HT-29 (cell line): Measurements from ENCODE around the gene SUOX. TPM values are rescaled to one million over a fixed set of nuclear protein-coding genes. Genes with fewer than 3 reads are reported as not detected.

Source experiments
- DNase-seq: peaks from one replicate; pipeline ENCODE4 v3.0.0-alpha.2; 2015; ENCODE audit warnings: low spot score
- total RNA-seq: library from RNA; depleted of rRNA; stranded (reverse); fragments of >200 nt; shearing (Covaris generic); gene quantifications from 2 replicates; pipeline ENCODE4 v1.2.3, GENCODE V29; 2014

The SUOX gene
- total RNA-seq, 1 experiment from 2014 or later: 18.1 TPM

DNA sequence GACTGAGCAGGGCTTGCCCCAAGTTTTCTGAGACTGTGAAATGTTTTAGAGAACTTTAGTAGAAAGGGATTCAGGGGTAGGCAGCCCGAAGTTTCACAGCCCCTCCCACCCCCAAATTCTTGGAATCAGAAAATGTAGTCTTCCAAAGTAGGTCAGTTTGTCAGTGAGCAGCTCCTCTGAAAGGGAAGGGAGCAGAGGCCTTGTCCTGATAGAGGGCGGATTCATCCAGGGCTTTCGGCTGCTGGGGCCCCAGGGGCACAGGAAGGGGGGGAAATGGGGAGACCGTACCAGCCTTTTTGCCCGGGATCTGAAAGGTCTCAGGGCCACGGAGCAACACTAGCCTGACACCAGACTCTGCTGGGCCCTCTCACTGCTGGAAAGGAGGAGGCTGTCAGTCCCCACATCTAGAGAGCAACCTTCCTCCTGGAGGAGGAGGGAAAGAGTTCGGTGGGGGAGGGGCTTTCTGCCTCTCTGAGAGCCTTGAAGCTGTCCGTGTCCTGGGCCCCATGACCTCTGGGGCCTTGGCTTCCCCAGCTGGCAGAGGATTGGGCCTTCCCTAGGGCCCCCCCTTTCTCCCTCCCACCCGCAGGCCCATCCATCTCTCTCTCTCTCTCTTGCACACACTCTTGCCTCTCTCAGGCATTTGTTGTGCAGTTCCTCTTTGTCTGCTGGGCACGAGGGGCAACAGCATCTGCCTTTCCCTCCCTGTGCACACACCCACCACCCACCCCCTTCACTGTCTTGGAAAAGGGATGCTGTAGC is 23.5 kb downstream of the SUOX start, which contains the start of gene IKZF4:
IKZF4 (plus strand) TSS at position 621 of the 762 bp plus-strand sequence. CDS start 451 bp downstream, outside the sequence.
- DNase-seq: no peak

DNA sequence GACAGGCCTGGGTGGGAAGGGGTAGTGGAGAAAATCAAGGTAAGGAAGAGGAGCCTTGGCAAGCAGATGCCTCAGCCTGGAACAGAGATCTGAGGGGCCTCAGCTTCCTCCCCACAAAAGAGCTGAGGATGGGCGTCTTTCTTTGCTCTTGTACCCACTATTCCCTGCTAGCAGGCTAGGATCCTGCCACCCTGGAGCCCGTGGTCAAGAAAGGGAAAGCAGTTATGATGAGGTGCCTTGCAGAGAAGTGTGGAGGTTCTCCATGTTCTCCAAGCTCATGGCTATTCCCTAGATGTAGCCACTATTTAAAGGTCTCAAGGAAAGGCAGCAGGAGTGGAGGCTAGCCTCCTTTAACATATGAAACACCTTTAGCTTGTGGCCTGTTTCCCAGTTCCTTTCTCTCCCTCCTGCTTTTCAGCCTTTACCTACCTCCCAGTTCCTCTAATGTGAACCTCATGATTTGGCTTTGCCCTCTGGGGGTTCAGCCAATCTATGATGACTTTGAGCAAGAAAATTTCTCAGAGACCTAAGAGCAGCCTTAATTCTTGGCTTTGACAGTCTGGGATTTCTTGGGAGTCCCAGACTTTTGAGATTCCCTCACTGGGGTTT is 24.9 kb downstream of the SUOX start:
- no peak for DNase-seq

GRCh38 chr12:56028511-56029165 is 31.6 kb downstream of the SUOX start:
- DNase-seq: no peak

DNA sequence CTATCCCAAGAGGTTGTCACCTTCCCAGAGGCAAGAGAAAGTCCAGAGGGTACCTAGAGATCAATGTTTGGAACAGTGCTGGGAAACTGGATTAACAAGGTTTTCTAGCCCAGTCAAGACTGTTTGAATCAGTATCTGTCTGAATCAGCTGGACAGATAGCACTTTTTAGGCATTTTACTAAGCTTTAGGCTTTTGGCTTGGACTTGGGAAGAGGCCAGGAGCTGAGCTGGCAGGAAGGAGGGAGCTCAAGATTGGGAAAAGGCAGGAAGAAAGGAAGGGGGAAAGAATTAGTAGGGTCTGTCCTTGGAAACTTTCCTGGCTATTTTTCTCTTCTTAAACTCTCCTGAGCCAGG is 32.1 kb downstream of the SUOX start:
- DNase-seq: no peak

- DNase-seq: peak; percentile 74
These were observed 32.7 kb downstream of the SUOX start for GRCh38 chr12:56029666-56030293.

DNA sequence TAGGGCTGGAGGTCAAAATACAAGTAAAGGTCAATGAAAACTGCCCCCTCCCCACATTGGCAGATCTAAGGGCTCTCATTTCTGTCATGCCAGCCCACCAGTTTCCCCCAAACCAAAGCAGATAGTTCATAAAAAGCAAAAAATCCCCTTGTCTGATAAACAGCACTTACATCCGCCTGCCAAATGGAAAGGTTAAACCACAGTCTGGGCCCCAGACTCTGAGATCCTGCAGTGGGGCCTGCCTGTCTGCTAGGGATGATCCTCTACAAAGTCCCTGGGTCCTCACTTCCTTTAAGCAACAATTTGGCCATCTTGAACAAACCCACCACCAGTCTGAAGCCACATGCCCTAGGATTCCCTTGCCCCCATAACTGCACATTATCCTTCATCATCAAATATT is 34.9 kb downstream of the SUOX start:
- DNase-seq: no peak

DNA sequence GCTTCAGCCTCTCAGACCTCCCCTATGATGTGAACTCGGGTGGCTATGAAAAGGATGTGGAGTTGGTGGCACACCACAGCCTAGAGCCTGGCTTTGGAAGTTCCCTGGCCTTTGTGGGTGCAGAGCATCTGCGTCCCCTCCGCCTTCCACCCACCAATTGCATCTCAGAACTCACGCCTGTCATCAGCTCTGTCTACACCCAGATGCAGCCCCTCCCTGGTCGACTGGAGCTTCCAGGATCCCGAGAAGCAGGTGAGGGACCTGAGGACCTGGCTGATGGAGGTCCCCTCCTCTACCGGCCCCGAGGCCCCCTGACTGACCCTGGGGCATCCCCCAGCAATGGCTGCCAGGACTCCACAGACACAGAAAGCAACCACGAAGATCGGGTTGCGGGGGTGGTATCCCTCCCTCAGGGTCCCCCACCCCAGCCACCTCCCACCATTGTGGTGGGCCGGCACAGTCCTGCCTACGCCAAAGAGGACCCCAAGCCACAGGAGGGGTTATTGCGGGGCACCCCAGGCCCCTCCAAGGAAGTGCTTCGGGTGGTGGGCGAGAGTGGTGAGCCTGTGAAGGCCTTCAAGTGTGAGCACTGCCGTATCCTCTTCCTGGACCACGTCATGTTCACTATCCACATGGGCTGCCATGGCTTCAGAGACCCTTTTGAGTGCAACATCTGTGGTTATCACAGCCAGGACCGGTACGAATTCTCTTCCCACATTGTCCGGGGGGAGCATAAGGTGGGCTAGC is 37.7 kb downstream of the SUOX start:
- no peak for DNase-seq

- DNase-seq: no peak
These were observed 40.1 kb downstream of the SUOX start for GRCh38 chr12:56037161-56037560.

DNA sequence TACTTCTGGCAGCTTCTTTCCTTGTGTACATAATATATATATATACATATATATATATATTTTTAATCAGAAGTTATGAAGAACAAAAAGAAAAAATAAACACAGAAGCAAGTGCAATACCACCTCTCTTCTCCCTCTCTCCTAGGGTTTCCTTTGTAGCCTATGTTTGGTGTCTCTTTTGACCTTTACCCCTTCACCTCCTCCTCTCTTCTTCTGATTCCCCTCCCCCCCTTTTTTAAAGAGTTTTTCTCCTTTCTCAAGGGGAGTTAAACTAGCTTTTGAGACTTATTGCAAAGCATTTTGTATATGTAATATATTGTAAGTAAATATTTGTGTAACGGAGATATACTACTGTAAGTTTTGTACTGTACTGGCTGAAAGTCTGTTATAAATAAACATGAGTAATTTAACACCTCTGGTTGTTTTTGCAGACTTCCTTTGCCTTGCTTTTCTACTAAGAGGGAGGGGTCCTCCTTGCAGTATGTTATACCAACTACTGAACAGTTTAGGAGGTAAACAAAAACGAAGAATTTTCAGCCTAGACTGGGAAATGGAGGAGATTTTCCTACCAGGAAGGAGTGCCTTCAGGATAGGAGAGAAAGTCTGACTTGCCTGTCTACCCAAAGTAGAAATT is 41.1 kb downstream of the SUOX start:
- DNase-seq: no peak

DNA sequence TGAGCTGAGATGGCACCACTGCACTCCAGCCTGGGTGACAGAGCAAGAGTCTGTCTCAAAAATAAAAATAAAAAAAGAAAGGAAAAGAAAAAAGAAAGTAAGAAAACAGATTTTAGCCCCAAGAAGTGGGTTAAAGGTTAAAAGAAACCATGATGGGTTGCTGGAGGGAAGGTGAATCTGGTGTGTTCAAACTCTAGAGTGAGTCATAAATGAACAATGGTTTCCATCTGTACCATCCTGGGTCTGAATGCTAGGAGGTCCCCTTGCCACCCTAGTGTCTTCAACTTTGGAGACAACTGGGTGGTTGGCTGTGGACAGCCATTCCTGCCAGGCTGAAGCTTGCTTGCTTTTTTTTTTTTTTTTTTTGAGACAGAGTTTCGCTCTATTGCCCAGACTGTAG is 43.1 kb downstream of the SUOX start:
- no peak for DNase-seq

- no peak for DNase-seq
These were observed 44.0 kb downstream of the SUOX start for GRCh38 chr12:56040963-56041551.

DNA sequence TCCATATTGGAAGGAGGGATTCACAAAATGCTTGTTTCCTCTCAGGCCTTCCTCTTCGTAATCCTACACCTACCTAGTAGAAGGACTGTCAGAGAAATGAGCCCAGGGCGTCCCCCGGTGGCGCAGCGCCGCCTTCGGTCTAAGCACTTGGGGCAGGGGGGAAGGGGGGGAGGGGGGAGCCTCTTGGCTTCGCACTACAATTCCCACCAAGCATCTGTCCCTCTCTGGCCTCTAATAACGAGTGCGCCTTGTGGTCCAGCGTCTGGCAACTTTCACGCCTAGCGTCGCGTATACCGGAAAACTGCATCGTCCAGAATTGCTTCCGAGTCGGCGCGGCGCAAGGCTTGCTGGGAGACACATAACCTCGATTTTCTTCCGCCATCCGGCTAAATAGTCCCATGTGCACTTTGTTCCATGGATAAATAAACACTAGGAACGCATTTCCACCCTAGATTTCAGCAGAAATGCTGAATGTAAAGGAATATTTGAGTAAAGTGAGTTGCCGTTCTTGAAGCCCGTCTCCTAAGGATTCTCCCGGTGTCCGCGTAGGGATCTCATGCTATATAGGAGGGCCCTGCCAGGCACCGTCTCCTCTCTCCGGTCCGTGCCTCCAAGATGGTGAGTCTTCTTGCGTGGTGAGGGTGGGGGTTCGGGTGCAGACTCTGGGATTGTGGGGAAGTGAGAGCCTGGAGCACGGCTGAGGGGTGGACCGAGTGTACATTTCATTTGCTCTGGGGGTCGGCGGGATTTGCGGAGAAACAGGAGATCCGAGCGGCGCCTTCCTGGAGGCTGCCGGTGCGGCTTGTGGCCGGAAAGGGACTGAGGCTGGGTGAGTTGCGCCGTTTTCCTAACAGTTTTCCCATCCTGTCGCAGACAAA is 44.7 kb downstream of the SUOX start, which contains the start of gene RPS26:
RPS26 (plus strand) TSS at position 367 of the 878 bp plus-strand sequence; CDS start at position 616, 249 bp downstream.
- peak; percentile 99 for DNase-seq

GRCh38 chr12:56042430-56042813 is 45.3 kb downstream of the SUOX start:
- peak; percentile 31 for DNase-seq

DNA sequence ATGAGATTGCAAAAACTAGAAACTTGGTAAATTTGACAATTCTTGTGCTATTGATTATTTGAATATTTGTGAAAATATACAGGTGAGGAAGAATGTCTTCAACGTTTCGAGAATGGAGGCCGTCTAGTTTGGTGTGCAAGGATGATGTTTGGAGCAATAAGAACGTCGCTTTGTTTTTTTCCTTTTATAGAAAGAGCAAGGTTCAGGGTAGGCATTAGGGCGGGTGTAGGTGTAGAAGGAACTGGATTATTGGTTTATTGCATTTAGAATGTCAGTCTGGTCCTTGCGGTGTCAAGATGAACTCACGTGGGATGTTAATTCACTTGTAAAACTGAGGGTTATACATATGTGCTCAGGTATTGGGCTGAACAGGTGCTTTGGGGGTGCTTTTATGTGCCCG is 45.8 kb downstream of the SUOX start:
- peak; percentile 2 for DNase-seq

- peak; percentile 6 for DNase-seq
These were observed 49.1 kb downstream of the SUOX start for GRCh38 chr12:56046027-56046780.

DNA sequence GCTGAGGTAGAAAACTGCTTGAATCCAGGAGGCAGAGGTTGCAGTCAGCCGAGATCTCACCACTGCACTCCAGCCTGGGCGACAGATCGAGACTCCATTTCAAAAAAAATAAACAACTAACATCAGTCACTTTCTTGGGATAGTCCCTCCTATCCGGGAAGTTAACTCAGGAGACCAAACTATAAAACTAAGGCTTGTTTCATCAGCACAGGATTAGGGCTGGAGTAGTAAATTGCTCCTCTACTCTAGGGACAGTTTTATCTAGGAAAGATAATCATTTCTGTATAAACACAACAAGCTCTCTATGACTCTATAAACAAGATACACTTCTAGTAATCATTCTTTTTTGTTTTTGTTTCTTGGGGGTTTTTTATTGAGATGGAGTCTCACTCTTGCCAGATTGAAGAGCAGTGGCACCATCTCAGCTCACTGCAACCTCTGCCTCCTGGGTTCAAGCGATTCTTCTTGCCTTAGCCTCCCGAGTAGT is 56.4 kb downstream of the SUOX start:
- DNase-seq: no peak
